IPS-15b (cell line): ENCODE measurements around the gene OR6T1.
A peak's percentile ranks its signal among the peaks of the same experiment; 100 is the strongest.

Source experiments
- H3K27me3 ChIP-seq: one replicate; pipeline ENCODE4 v1.6.1; 2013; ENCODE audit warnings: low read length; ENCODE audit not compliant: control insufficient read depth, insufficient read depth
- H3K36me3 ChIP-seq: one replicate; pipeline ENCODE4 v1.6.1; 2013; ENCODE audit warnings: low read length; ENCODE audit not compliant: control insufficient read depth, insufficient read depth
- H3K4me1 ChIP-seq: one replicate; pipeline ENCODE4 v1.6.1; 2013; ENCODE audit warnings: mild to moderate bottlenecking, low read length; ENCODE audit not compliant: control insufficient read depth, insufficient read depth
- H3K4me3 ChIP-seq: one replicate; pipeline ENCODE4 v1.5.1; 2013; ENCODE audit warnings: low read depth, low read length
- H3K9ac ChIP-seq: one replicate; pipeline ENCODE4 v1.6.1; 2013; ENCODE audit warnings: low read depth, mild to moderate bottlenecking, low read length
- H3K9me3 ChIP-seq: one replicate; pipeline ENCODE4 v1.6.1; 2013; ENCODE audit warnings: mild to moderate bottlenecking, low read length; ENCODE audit not compliant: control insufficient read depth, insufficient read depth

The OR6T1 gene

GRCh38 chr11:123904932-123905331, 38.7 kb downstream of the OR6T1 start:
- H3K4me3 ChIP-seq: no peak overlapping the region
- H3K9ac ChIP-seq: no peak overlapping the region
- H3K4me1 ChIP-seq: peaks cover 4% of the 10 kb centered on the region
- no peaks in the 10 kb centered on the region for H3K27me3 ChIP-seq
- no peaks in the 10 kb centered on the region for H3K36me3 ChIP-seq
- H3K9me3 ChIP-seq: no peaks in the 10 kb centered on the region

GRCh38 chr11:123903932-123904331, 39.7 kb downstream of the OR6T1 start:
- no peaks in the 10 kb centered on the region for H3K9me3 ChIP-seq
- H3K36me3 ChIP-seq: no peaks in the 10 kb centered on the region
- H3K4me1 ChIP-seq: peaks cover 4% of the 10 kb centered on the region
- H3K27me3 ChIP-seq: no peaks in the 10 kb centered on the region
- H3K9ac ChIP-seq: no peak overlapping the region
- no peak overlapping the region for H3K4me3 ChIP-seq

- Histone ChIP-seq H3K9me3 (no peaks in the 10 kb centered on the region), H3K4me1 (peaks cover 4% of the 10 kb centered on the region), H3K36me3 (no peaks in the 10 kb centered on the region), H3K4me3 (no peak within 1 kb of the TSS), H3K9ac (peak within 1 kb of the TSS; percentile 9), H3K27me3 (no peaks in the 10 kb centered on the region)
Observed at GRCh38 chr11:123901867-123902266, 41.8 kb downstream of the OR6T1 start, which contains the start of gene OR8D4. Gene OR8D4 (plus strand): TSS chr11:123902167. CDS start chr11:123906432, 4,265 bp downstream.

- H3K27me3 ChIP-seq: no peaks in the 10 kb centered on the region
- H3K36me3 ChIP-seq: no peaks in the 10 kb centered on the region
- no peak overlapping the region for H3K4me3 ChIP-seq
- no peak overlapping the region for H3K9ac ChIP-seq
- H3K9me3 ChIP-seq: no peaks in the 10 kb centered on the region
- peaks cover 4% of the 10 kb centered on the region for H3K4me1 ChIP-seq
Observed at GRCh38 chr11:123899792-123900191, 43.8 kb downstream of the OR6T1 start.
